CD4-positive, alpha-beta T cell treated with Interleukin-1 beta for 1 hour (primary cell): ENCODE measurements around the gene ROBO2.

Source experiments
- DNase-seq, 2 donors: peaks; one replicate each; pipeline ENCODE4 v3.0.0-alpha.2; 2020 to 2022

The ROBO2 gene

DNA sequence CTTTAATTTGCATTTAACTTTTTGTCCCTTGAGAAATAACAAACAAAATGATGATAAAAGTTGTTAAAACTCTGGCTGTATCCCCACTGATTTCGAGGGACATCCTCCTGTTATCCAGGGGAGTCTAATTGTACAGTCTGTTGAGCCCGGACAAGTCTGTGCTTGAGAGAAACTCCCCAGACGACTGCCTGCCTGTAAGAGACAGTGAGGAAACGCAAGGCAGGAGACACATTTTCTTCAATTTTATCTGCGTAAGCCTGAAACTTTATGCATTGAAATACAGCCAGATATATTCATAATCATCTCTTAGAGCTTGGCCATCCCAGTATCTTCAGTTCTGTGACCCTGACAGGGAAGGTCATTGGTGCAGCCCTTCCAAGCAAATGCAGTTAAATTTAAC lies 97.7 kb downstream of the ROBO2 start:
- DNase-seq = no peak

GRCh38 chr3:77139624-77140023 lies 99.7 kb downstream of the ROBO2 start:
- DNase-seq = no peak

GRCh38 chr3:77141423-77141822 lies 101.5 kb downstream of the ROBO2 start:
- no peak for DNase-seq

- DNase-seq = no peak
Observed at GRCh38 chr3:77142578-77142977, 102.7 kb downstream of the ROBO2 start.

GRCh38 chr3:77146004-77146403 lies 106.1 kb downstream of the ROBO2 start:
- no peak for DNase-seq

GRCh38 chr3:77147836-77148578 lies 108.1 kb downstream of the ROBO2 start:
- DNase-seq = no peak

- DNase-seq = no peak
Observed at GRCh38 chr3:77149382-77149781, 109.5 kb downstream of the ROBO2 start.

- no peak for DNase-seq
Observed at GRCh38 chr3:77150028-77150427, 110.1 kb downstream of the ROBO2 start.

GRCh38 chr3:77150759-77151158 lies 110.9 kb downstream of the ROBO2 start:
- DNase-seq = no peak

GRCh38 chr3:77158730-77159581 lies 119.1 kb downstream of the ROBO2 start:
- no peak for DNase-seq

DNA sequence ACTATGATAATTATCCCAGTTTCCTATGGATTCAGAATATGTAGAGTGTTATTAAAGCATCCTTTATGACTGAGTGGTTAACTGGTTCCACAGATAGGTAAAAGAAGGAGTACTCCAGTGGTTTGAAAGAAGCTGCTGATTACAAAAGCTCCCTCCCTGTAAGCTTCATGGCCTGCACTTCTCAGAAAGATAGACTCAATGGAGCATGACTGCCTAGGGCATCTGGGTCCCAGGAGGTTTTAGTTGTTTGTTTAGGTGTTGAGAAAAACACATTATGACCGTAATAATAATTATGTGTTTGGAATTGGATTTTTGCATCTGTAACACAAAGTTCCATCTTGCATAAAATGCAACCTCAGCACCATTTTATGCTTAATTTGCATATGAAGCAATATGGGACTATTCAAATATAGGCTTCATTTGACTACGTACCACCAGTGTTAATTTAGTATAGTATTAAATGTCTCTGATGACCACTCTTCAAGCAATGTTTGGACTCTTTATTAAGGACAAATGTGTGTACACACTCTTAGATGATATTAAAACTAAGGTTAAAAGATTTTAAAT lies 121.1 kb downstream of the ROBO2 start:
- no peak for DNase-seq

GRCh38 chr3:77169823-77170222 lies 129.9 kb downstream of the ROBO2 start:
- no peak for DNase-seq

DNA sequence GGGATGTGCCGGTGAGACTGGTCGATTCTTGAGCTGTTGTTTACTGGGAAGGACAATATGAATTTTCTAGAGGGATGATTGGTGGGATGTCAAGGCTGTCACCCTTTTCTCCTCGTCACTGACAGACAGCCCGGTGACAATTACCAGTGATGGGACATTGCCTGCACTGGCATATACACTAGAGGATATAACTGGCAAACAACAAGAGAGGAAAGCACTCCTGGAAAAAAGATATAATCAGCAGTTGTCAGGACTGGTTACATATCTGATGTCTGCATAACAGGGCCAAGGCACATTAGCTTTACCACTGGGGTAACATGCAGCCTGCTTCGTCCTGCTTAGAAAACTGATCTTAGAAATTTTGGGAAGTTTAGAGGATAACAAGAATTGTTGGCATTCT lies 131.1 kb downstream of the ROBO2 start:
- DNase-seq = no peak

DNA sequence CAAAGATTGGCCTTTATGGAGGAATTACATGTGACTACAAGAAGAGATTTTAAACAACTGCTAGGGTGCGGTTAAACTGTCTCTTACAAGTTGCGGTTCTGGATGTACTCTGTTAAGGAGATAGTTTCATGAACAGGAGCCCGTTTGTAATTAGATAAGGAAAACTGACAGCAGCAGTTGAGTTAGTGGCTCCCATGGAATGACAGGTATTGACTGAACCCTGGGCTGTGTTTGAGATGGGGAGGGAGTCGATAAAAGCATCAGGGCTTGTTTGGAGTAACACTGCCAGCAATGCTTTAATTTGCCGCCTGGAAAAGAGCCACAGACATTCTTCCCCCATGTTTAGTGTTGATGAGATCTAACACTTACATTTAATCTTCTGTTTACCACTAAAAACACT lies 139.9 kb downstream of the ROBO2 start:
- no peak for DNase-seq

DNA sequence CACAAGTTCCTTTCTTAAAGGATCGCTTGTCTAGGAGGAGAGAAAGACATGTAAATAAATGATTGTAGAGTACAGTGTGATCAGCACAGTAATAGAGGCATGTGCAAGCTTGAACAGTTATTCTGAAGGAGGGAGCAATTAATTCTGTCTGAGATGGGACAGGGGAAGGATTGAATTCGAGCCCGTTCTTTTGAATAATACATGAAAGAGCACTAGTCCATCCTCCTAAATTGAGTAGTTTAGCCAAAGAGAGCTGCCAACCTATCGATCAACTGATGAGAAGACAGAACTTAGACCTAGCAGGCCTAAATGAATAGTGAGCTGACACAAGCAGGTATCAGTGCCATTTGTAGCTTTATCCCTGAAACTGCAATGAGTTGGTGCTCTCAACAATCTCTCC lies 142.4 kb downstream of the ROBO2 start:
- DNase-seq = no peak

DNA sequence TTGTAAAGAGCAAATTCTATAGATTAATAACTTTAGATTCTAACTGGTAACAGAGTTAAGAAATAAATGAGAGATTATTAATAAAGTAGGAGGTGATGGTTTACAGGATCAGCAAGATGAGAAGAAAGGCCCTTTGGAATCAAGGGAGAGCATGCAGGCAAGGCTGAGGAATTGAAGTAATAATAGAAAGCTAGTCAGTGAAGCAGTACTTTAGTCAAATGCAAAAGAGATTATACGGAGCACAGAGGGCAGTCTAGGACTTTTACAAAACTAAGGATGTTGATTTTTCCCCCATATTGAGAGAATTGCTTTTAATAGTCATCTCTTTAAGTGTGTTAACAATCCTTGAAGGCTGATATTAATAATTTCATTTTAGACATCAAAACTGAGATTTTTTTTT lies 146.4 kb downstream of the ROBO2 start:
- no peak for DNase-seq

GRCh38 chr3:77186728-77187127 lies 146.8 kb downstream of the ROBO2 start:
- DNase-seq = no peak

DNA sequence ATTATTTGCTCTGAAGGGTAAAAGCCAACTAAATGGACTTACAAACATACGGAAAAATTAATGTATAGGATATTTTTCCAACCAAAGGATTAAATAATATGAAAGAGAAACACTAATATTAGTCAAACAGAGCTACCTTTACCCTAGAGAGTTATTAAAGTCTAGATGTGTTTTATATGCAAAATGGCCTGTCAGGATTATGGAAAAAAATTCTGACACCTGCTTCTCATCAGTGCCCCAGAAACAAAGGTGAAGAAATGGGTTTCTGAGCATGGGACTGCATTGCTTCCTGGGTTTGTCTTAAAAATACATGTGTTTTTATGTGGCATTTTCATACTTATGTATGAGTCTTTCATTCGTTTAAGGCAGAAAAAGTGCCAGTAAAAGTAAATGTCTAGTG lies 148.3 kb downstream of the ROBO2 start:
- no peak for DNase-seq

DNA sequence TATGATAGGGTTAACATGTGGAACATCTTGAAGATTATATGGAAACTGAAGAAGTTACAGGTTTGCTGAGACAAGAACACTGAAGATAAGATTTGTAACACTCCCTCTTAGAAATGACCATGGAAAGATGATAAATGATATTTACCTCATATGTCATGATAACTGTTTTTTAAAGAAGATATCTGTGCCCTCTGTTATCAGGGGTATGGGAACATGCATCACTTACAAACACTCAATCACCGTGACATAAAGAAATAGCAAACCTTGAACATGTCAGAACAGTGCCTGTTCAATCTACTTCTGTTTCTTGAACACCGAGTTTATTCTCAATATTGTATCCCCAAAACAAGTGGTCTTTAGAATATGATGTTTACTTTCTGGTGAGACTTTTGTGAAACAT lies 149.4 kb downstream of the ROBO2 start:
- no peak for DNase-seq

GRCh38 chr3:77189684-77190083 lies 149.8 kb downstream of the ROBO2 start:
- no peak for DNase-seq

- no peak for DNase-seq
Observed at GRCh38 chr3:77190374-77190773, 150.5 kb downstream of the ROBO2 start.

- DNase-seq = no peak
Observed at GRCh38 chr3:77191014-77191413, 151.1 kb downstream of the ROBO2 start.

DNA sequence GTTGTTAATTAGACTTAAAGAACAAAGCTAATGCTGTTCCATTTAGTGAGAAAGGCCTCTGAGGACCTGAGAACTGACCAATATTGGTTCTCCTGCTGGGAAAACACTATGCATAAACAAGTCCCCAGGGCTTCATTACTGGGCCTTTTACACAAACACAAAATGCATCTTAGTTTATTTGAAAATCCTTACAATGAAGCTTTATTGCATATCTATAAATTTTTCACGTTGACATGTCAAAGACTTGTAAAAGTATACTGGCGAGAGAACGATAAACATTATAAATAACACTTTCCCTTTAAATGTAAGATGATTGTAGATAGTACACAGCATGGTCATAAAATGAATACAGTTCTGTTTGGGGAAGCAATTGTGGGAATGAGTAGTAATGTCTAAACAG lies 151.7 kb downstream of the ROBO2 start:
- DNase-seq = no peak
